Mucosa of stomach (tissue), 1 donor: ENCODE measurements around the gene CLSTN2.

Experiments
- H3K27me3 ChIP-seq: one replicate; pipeline ENCODE4 v1.7.0; 2013; ENCODE audit warnings: mild to moderate bottlenecking, low read length; ENCODE audit not compliant: control insufficient read depth, insufficient read depth
- H3K36me3 ChIP-seq: one replicate; pipeline ENCODE4 v1.7.0; 2013; ENCODE audit warnings: low read length; ENCODE audit not compliant: control insufficient read depth, insufficient read depth
- H3K4me1 ChIP-seq: one replicate; pipeline ENCODE4 v1.7.0; 2013; ENCODE audit warnings: mild to moderate bottlenecking, low read length; ENCODE audit not compliant: control insufficient read depth, insufficient read depth
- H3K4me3 ChIP-seq: one replicate; pipeline ENCODE4 v1.7.0; 2013; ENCODE audit warnings: low read length
- H3K9ac ChIP-seq: one replicate; pipeline ENCODE4 v1.7.0; 2013; ENCODE audit warnings: mild to moderate bottlenecking, low read length, moderate library complexity
- H3K9me3 ChIP-seq: one replicate; pipeline ENCODE4 v1.7.0; 2013; ENCODE audit warnings: mild to moderate bottlenecking, low read length, moderate library complexity; ENCODE audit not compliant: control insufficient read depth
- donor health status: Pancreatic carcinoma.

Gene CLSTN2

DNA sequence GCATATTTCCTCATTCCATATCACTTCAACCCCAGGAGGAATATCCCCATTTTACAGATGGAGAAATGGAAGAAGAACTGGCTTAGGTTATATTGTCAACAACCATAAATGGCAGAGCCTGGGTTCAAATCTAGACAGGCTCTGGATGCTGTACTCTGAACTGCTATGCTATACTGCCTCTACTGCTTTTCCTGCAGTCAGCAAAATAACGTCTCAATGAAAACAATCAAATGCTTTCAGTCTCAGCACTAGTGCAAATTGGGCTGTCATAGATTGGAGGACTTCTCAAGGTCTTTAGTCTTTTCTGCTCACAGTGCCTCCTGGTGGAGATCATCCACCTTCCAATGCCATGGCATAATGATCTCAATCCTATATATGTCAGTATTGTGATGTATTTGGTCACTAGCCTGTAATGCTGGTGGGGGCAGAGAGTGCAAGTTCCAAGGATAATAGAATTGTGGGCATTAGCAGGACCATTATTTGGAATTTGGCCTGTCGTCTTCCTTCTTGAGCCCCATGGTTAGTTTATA is 285.0 kb downstream of the CLSTN2 start:
- Histone ChIP-seq H3K27me3 (no peaks in the 10 kb centered on the region), H3K4me1 (no peaks in the 10 kb centered on the region), H3K4me3 (no peak overlapping the region), H3K9ac (no peak overlapping the region), H3K36me3 (no peaks in the 10 kb centered on the region), H3K9me3 (no peaks in the 10 kb centered on the region)

DNA sequence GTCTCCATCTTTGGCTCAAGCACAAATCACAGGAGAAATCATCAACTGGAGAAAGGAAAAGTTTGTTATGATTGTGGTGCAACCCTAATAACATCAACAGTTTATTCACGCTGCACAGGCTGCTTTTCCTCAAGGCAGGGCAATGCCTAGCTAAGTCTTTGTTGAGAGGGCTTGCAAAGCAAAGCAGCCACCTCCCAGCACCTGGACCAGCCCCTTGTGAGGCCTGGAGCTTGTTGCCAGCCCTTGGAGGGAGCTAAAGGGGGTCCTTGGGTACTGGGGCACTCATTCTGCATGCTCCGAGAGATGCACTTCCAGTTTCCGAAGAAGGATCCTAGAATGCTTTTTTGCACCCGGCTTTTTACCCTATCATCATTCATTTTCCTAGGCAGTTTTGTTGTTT is 288.2 kb downstream of the CLSTN2 start:
- Histone ChIP-seq H3K36me3 (no peaks in the 10 kb centered on the region), H3K4me3 (no peak overlapping the region), H3K9ac (no peak overlapping the region)

DNA sequence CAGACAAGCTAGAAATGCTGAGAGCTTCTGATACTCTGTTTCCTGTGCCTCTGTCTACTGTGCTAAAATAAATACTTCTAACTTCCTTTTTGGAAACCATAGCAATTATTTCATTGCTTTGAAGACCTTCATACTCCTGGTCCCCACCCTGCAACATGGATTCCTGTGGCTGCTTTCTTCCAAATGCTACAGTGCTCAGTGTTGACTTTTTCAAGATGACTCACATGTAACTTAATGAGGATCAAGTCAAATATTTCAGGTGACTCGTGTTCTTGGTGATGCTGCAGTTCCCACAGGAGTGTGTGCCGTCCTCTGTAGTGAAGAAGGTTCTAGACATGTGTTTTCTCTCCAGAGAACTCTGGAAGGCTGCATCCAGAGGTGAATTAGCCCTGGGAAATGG is 288.6 kb downstream of the CLSTN2 start:
- Histone ChIP-seq H3K36me3 (no peaks in the 10 kb centered on the region), H3K4me3 (no peak overlapping the region), H3K27me3 (no peaks in the 10 kb centered on the region), H3K9ac (no peak overlapping the region), H3K9me3 (no peaks in the 10 kb centered on the region), H3K4me1 (no peaks in the 10 kb centered on the region)

More for the DNA sequence above, 288.2 kb downstream of the CLSTN2 start:
- Histone ChIP-seq H3K27me3 (no peaks in the 10 kb centered on the region), H3K9me3 (no peaks in the 10 kb centered on the region), H3K4me1 (no peaks in the 10 kb centered on the region)

DNA sequence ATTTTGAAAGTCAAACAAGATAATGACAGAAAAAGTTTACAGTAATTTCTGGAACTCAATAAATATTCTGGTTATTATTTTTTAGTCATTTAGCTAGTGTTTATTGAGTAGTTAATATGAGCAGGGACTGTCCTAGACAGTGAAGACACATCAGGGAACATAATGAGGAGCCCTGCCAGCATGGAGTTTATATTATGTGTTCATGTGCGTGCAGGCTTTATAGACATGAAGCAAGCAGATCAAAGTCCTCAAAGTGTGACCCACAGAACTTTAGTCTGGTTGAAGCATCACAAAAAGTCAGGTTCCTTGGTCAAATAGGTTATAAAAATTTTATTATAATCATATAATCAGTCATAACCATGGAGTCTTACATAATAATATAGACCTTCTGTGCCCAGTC is 289.3 kb downstream of the CLSTN2 start:
- no peaks in the 10 kb centered on the region for H3K9me3 ChIP-seq
- H3K36me3 ChIP-seq, result no peaks in the 10 kb centered on the region
- H3K9ac ChIP-seq, result no peak overlapping the region
- no peaks in the 10 kb centered on the region for H3K27me3 ChIP-seq
- no peak overlapping the region for H3K4me3 ChIP-seq
- H3K4me1 ChIP-seq, result no peaks in the 10 kb centered on the region

DNA sequence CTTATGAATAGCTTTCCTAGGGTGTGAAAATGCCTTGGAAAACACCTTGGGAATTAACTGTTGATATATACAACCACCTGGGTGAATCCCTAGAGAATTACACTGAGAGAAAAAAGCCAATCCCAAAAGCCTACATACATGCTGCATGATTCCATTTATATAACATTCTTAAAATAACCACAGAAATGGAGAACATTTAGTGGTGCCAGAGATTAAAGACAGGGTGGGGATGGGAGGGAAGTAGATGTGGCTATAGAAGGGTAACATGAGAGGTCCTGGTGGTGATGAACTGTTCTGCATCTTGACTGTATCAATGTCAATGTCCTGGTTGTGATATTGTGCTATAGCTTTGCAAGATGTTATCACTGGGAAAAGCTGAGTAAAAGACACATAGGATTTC is 291.0 kb downstream of the CLSTN2 start:
- H3K9me3 ChIP-seq, result no peaks in the 10 kb centered on the region
- no peaks in the 10 kb centered on the region for H3K4me1 ChIP-seq
- H3K4me3 ChIP-seq, result no peak overlapping the region
- no peaks in the 10 kb centered on the region for H3K36me3 ChIP-seq
- H3K27me3 ChIP-seq, result no peaks in the 10 kb centered on the region
- H3K9ac ChIP-seq, result no peak overlapping the region

DNA sequence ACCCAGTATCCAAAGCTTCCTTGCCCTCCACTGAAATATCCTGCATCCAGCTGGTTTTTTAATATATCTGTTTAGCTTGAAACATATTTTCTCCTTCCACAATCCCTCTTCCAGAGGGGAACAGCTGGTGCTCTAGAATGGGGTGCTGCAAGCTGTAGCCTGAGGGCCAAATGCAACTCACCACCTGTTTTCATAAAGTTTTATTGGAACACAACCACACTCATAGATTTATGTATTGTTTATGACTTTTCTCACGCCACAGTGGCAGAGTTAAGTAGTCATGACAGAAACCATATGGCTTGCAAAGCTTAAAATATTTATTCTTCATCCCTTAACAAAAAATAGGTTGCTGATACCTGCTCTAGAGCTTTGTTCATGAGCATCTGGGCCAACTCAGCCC is 298.7 kb downstream of the CLSTN2 start:
- H3K9ac ChIP-seq, result no peak overlapping the region
- no peak overlapping the region for H3K4me3 ChIP-seq
- H3K4me1 ChIP-seq, result no peaks in the 10 kb centered on the region
- no peaks in the 10 kb centered on the region for H3K36me3 ChIP-seq
- H3K27me3 ChIP-seq, result no peaks in the 10 kb centered on the region
- no peaks in the 10 kb centered on the region for H3K9me3 ChIP-seq

DNA sequence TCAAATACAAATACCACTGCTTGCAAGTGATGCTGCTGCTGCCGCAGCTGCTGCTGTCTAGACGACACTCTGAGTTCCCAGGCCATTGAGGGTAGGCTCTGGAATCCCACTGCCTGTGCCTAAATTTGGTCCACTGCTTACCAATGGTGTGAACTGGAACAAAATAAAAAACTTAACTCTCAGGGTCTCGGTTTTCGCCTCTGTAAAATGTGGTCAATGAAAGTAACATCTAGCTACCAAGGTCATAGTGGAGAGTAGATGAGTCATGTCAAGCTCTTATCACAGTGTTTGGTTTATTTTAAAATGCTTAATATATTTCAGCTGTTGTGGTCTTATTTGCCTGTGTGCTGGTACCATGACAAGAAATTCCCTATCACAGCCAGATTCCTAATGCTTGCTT is 299.3 kb downstream of the CLSTN2 start:
- no peaks in the 10 kb centered on the region for H3K9me3 ChIP-seq
- no peaks in the 10 kb centered on the region for H3K27me3 ChIP-seq

DNA sequence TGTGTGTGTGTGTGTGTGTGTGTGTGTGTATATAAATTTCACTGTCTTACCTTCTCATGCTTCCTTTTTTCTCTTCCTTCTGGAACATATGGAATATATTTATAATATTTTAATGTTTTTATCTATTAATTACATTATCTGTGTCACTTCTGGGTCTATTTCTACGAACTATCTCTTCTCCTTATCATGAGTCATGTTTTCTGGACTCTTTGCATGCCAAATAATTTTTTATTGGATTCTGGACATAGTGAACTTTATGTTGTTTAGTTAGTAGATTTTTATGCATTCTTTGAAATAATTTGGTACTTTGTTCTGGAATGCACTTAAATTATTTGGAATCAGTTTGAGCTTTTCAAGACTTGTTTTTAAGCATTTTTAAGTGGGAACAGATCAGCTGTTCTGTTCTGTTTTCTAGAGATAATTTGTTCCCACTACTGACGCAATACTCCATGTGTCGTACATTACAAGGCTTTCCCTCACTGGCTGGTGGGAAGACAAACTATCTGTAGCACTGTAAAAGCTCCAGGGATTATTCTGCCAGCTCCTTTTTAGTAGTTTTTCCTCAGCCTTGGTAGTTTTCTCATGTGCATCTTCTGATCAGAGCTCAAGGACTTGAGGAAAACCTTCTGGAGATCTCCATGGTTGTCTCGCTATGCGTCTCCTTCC is 302.0 kb downstream of the CLSTN2 start:
- no peaks in the 10 kb centered on the region for H3K4me1 ChIP-seq
- no peak overlapping the region for H3K9ac ChIP-seq
- no peaks in the 10 kb centered on the region for H3K36me3 ChIP-seq
- no peaks in the 10 kb centered on the region for H3K9me3 ChIP-seq
- H3K4me3 ChIP-seq, result no peak overlapping the region
- no peaks in the 10 kb centered on the region for H3K27me3 ChIP-seq

More for the DNA sequence above, 299.3 kb downstream of the CLSTN2 start:
- H3K4me1 ChIP-seq, result no peaks in the 10 kb centered on the region
- no peak overlapping the region for H3K9ac ChIP-seq
- no peak overlapping the region for H3K4me3 ChIP-seq
- no peaks in the 10 kb centered on the region for H3K36me3 ChIP-seq

DNA sequence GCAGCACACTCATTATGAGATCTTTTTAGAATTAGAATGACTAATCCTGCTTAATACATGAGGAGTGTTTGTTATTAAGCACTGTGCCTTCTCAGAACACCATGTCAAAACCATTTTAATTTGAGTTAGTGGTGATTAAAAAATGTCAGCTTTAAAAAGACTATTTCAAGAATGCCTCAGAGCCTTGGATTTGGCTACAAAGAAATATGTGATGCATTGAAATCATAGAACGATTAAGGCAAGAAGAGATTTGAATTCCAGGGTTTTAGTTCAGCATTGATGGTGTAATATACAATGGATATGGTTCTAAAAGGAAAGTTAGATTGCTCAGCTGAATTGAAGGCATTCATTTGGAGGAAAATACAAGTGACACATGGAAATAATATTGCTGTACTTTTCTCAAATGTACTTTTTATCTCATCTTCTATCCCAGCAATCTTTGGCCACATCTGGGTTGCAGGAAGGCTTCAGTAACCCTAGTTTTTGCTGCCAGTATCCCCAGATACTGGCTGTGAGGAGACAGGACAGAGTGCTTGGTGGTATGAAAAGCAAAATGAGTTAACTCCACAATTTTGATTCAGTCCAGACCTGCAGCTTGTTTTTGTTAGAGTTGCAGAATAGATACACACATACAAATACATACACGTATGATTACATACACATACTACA is 303.8 kb downstream of the CLSTN2 start:
- Histone ChIP-seq H3K9me3 (no peaks in the 10 kb centered on the region), H3K27me3 (no peaks in the 10 kb centered on the region), H3K36me3 (no peaks in the 10 kb centered on the region), H3K4me3 (no peak overlapping the region), H3K4me1 (no peaks in the 10 kb centered on the region), H3K9ac (no peak overlapping the region)

DNA sequence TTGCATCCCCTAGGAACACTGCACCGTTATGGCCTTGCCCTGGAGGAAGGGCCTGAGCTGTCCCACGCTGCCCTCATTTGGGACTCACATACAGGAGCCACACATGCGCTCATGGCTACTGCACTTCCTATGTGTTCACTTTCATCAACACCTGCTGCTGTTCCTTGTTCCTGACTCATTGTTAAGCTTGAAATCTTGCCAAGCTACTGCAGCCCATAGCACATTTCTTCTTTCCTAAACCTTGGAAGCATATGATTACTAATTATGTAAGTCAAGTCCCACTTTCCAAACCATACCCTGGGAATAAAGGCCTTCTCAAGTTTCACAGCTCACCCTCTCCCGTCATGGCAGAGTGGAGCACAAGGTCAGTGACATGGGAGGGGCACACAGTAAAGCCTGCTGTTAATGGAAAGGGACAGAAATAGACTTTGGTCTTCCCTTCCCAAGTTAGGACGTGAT is 307.9 kb downstream of the CLSTN2 start:
- Histone ChIP-seq H3K9ac (no peak overlapping the region), H3K4me1 (no peaks in the 10 kb centered on the region), H3K4me3 (no peak overlapping the region), H3K9me3 (no peaks in the 10 kb centered on the region), H3K36me3 (no peaks in the 10 kb centered on the region), H3K27me3 (no peaks in the 10 kb centered on the region)

DNA sequence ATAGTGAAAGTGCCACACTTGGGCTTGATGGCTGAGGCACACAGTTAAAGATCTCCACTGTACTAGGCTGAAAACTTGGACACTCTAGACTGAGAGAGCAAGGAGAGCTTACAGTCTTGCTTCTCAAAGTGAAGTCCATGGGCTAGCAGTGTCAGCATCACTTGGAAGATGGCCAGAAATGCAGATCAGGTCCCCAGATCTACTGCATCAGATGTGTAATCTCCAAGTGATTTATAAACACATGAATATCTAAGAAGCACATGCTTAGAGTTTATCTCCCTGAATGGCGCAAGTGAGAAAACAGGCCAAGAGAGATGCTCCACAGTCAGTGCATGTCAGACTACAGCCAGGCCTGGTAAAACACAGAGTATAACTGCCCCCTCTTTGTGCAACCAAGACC is 308.6 kb downstream of the CLSTN2 start:
- Histone ChIP-seq H3K9me3 (no peaks in the 10 kb centered on the region), H3K9ac (no peak overlapping the region), H3K27me3 (no peaks in the 10 kb centered on the region), H3K4me3 (no peak overlapping the region), H3K4me1 (no peaks in the 10 kb centered on the region), H3K36me3 (no peaks in the 10 kb centered on the region)

DNA sequence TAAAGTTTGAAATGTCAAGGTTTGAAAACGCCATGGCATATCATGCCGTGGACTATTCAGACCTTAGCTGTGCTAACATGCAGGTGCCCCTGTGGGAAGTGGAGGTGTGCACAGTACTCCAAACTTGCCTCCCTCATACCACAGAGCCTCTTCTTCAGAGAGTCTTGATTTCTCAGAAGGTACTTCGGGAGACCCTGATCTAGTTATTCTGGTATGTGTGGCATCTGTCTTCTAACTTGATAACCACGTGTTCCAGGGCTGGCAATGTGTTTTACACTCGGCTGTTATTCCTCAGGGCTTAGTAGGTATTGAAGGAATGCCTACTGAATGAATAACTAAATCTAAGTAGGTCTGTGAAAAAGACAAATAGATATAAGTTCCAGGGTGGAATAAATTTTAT is 309.9 kb downstream of the CLSTN2 start:
- Histone ChIP-seq H3K36me3 (no peaks in the 10 kb centered on the region), H3K9ac (no peak overlapping the region), H3K4me1 (no peaks in the 10 kb centered on the region), H3K9me3 (no peaks in the 10 kb centered on the region), H3K4me3 (no peak overlapping the region), H3K27me3 (no peaks in the 10 kb centered on the region)
